Uterus (tissue), 4 donors: Measurements from ENCODE around the gene FOCAD. TPM values are rescaled to one million over a fixed set of nuclear protein-coding genes. Genes with fewer than 3 reads are reported as not detected.
A peak's percentile ranks its signal among the peaks of the same experiment; 100 is the strongest.

Source experiments
- DNase-seq, 2 donors: peaks; one replicate each; pipeline ENCODE4 v3.0.0-alpha.2; 2019 to 2020
- H3K27ac ChIP-seq, 2 donors: fragments of 200-600 bp; sonication (generic); 1 replicate in 1 of 2; 2 replicates in 1 of 2; pipeline ENCODE4 v1.5.1; 2016 to 2018
- H3K27me3 ChIP-seq, 2 donors: fragments of 200-600 bp; sonication (generic); one replicate each; pipeline ENCODE4 v1.5.1; 2018 to 2019; ENCODE audit warnings: control low read depth in 1 of 2
- H3K36me3 ChIP-seq, 2 donors: fragments of 200-600 bp; sonication (generic); one replicate each; pipeline ENCODE4 v1.5.1; 2019; ENCODE audit warnings: control low read depth in 1 of 2
- H3K4me1 ChIP-seq, 2 donors: fragments of 200-600 bp; sonication (generic); one replicate each; pipeline ENCODE4 v1.5.1; 2018 to 2019; ENCODE audit warnings: control low read depth in 1 of 2
- H3K4me3 ChIP-seq, 2 donors: fragments of 200-600 bp; sonication (generic); 1 replicate in 1 of 2; 2 replicates in 1 of 2; pipeline ENCODE4 v1.5.1; 2018 to 2019; ENCODE audit warnings: mild to moderate bottlenecking in 1 of 2
- H3K9me3 ChIP-seq, 2 donors: fragments of 200-600 bp; sonication (generic); one replicate each; pipeline ENCODE4 v1.5.1; 2019; ENCODE audit warnings: control low read depth in 1 of 2
- CTCF ChIP-seq, 4 experiments: fragments of 200-600 bp in 2 of 4; fragments of 450-650 bp in 2 of 4; sonication (generic) in 2 of 4; IDR thresholded peaks; one replicate each; pipeline ENCODE4 v1.5.1; 2016 to 2019; ENCODE audit warnings: antibody characterized with exemption in 4 of 4, mild to moderate bottlenecking in 2 of 4, moderate library complexity in 1 of 4
- POLR2A ChIP-seq, 2 donors: fragments of 450-650 bp; IDR thresholded peaks; one replicate each; pipeline ENCODE4 v1.6.1; 2016; ENCODE audit warnings: antibody characterized with exemption in 2 of 2, mild to moderate bottlenecking in 1 of 2, moderate library complexity in 1 of 2
- intact Hi-C: fragments of 100-400 bp; cut with DNase I; formaldehyde crosslinking; loops from one replicate; pipeline ENCODE4 v1.15.1; 2023; ENCODE audit warnings: low total_unique reads
- total RNA-seq, 4 donors: library from RNA; depleted of rRNA in 3 of 4; stranded (reverse); fragments of >200 nt in 3 of 4; gene quantifications; one replicate each; pipeline versions ENCODE4 v1.1.0 to v1.2.4, GENCODE V29; 2014 to 2023
- donor health status: DM: yes; HTN: yes; CAD: no.

FOCAD gene
- total RNA-seq, 4 donors from 2014 or later, result 24.1 to 86.5 (median 34.3) TPM

- Histone ChIP-seq H3K4me3 (no peak overlapping the region), H3K9me3 (no peaks in the 10 kb centered on the region), H3K27ac (peak overlapping the region in 1 of 2 donors; percentile 62), H3K4me1 (no peaks in the 10 kb centered on the region), H3K27me3 (no peaks in the 10 kb centered on the region), H3K36me3 (no peaks in the 10 kb centered on the region)
- intact Hi-C loops, result no loop called here
- TF ChIP-seq POLR2A (IDR thresholded peaks at IDR 0.05) (no peak), CTCF (IDR thresholded peaks at IDR 0.05) (no peak)
- no peak for DNase-seq
These were observed 17.0 kb downstream of the FOCAD start for GRCh38 chr9:20701060-20701459.

GRCh38 chr9:20702570-20702969 lies 18.5 kb downstream of the FOCAD start:
- Histone ChIP-seq H3K4me3 (no peak overlapping the region), H3K27ac (no peak overlapping the region), H3K9me3 (no peaks in the 10 kb centered on the region), H3K4me1 (no peaks in the 10 kb centered on the region), H3K36me3 (no peaks in the 10 kb centered on the region), H3K27me3 (no peaks in the 10 kb centered on the region)
- TF ChIP-seq CTCF (IDR thresholded peaks at IDR 0.05), result no peak
- TF ChIP-seq POLR2A (IDR thresholded peaks at IDR 0.05), result no peak
- DNase-seq, result no peak
- intact Hi-C loops, result no loop called here

- H3K4me1 ChIP-seq, result no peaks in the 10 kb centered on the region
- H3K4me3 ChIP-seq, result no peak overlapping the region
- intact Hi-C loops, result no loop called here
- no peaks in the 10 kb centered on the region for H3K36me3 ChIP-seq
- H3K9me3 ChIP-seq, result no peaks in the 10 kb centered on the region
- no peak for DNase-seq
- TF ChIP-seq POLR2A (IDR thresholded peaks at IDR 0.05) (no peak), CTCF (IDR thresholded peaks at IDR 0.05) (no peak)
- H3K27me3 ChIP-seq, result no peaks in the 10 kb centered on the region
- H3K27ac ChIP-seq, result no peak overlapping the region
These were observed 19.1 kb downstream of the FOCAD start for GRCh38 chr9:20703146-20703545.

GRCh38 chr9:20707708-20708107 lies 23.6 kb downstream of the FOCAD start:
- no peak for TF ChIP-seq POLR2A (IDR thresholded peaks at IDR 0.05)
- no peak for TF ChIP-seq CTCF (IDR thresholded peaks at IDR 0.05)
- Histone ChIP-seq H3K36me3 (no peaks in the 10 kb centered on the region), H3K27me3 (no peaks in the 10 kb centered on the region), H3K9me3 (no peaks in the 10 kb centered on the region), H3K4me3 (no peak overlapping the region), H3K27ac (no peak overlapping the region), H3K4me1 (no peaks in the 10 kb centered on the region)
- intact Hi-C loops, result no loop called here
- no peak for DNase-seq

- Histone ChIP-seq H3K27me3 (no peaks in the 10 kb centered on the region), H3K27ac (no peak overlapping the region), H3K36me3 (no peaks in the 10 kb centered on the region), H3K4me1 (no peaks in the 10 kb centered on the region), H3K4me3 (no peak overlapping the region), H3K9me3 (no peaks in the 10 kb centered on the region)
- intact Hi-C loops, result no loop called here
- DNase-seq, result no peak
- TF ChIP-seq CTCF (IDR thresholded peaks at IDR 0.05), result no peak
- no peak for TF ChIP-seq POLR2A (IDR thresholded peaks at IDR 0.05)
These were observed 29.1 kb downstream of the FOCAD start for GRCh38 chr9:20713172-20713571.
